T-helper 9 cell (primary cell): Measurements from ENCODE around the gene KIF26B.

Experiments used
- DNase-seq: peaks from one replicate; pipeline ENCODE4 v3.0.0-alpha.2; 2020

KIF26B gene

DNA sequence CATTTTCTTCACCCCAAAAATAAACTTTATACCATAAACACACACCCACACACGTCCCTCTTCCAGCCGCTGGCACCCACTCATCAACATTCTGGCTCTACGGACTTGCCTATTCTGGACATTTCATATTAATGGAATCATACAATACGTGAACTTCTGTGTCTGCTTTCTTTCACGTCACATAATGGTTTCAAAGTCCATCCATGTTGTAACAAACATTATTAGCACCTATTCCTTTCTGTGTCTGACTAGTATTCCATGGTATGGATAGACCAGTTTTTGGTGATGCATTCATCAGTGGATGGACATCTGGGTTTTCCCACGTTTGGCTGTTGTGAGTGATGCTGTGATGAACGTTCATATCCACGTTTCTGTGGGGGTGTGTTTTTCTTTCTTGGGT is 323.2 kb downstream of the KIF26B start:
- DNase-seq, result no peak

DNA sequence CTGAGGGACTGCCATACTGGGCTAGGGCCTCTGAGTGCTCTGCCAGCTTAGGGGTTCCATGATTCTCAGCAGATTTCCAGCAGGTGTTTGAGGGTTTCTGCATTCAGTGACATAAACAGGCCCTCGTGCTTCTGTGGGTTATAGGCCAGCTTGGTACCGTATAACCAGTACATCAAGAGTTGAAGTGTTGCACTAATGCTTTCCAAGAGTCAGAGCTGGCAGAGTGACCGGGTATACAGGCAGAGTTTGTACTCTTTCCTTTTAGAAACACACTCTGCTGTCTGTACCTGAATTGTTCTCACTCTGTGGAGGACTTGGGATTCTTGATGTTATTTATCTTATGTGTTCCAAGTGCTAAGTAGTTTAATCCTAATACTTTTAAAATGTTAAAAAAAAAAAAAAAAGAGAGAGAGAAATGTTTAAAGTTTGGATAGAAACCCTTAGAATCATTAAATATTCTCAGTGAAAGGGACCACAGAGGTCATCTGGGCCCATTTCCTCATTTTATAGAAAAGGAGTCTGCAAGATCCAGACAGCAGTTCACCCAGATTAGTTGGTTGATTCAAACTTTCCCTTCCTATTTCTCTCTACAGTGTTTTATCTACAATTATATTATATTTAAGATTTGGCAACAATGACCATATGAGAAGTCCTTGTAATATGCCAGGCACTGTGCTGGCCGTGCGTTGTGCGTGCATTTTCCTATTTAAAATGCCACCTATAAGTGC is 325.8 kb downstream of the KIF26B start:
- DNase-seq, result no peak

DNA sequence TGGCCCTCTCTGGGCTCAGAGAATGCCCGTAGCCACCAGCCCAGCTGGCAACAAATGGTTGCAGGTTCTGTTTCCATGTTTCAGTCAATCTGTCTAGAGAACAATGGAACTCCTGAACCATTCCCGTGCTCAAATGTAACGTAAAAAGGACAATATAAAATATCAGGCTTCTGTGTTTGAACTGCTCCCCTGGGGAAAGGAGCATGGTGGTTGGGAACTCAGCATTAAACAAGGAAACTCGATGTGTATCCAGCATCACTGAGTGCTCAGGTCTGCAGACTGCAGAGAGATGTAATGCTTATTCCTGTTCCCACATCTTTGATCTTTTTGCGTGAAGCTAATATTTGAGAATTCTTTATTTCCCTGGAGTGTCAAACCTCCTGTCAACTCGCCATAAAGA is 326.5 kb downstream of the KIF26B start:
- DNase-seq, result no peak

DNA sequence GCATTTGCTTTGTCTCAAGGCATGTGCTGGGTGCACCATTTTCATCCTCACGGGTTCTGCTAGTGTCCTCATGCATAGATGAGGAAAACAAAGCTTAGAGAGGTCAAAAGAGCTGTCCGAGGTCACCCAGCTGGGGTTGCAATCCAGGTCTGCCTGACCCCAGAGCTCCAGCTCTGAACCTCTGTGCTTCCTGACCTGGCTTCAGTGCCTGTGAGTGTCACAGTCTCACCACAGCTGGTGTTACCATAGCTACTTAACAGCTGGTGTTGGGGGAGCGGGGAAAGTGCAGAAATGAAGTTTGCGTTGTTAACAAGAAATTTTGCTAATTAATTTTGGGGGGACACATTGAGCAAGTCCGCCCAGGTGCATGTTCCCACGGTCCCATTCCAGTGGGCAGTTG is 328.5 kb downstream of the KIF26B start:
- DNase-seq, result no peak

DNA sequence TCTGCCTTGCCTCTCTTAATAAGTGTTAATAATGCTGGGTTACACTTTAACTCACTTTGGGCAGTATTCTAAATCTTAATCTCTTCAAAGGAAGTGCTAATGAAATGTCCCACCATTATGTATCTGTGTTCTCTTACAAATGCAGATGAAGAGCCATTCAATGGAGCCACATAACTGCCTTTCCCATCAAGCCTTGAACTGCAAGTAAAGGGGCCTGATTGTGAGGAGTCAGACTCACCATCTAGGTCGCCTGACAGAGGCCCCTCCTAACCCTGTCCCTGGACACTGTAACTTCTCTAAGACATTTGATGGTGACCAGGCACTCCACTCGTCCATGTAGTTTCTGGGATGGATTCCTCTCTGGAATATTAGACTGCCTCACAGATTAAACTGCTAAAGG is 329.4 kb downstream of the KIF26B start:
- no peak for DNase-seq

DNA sequence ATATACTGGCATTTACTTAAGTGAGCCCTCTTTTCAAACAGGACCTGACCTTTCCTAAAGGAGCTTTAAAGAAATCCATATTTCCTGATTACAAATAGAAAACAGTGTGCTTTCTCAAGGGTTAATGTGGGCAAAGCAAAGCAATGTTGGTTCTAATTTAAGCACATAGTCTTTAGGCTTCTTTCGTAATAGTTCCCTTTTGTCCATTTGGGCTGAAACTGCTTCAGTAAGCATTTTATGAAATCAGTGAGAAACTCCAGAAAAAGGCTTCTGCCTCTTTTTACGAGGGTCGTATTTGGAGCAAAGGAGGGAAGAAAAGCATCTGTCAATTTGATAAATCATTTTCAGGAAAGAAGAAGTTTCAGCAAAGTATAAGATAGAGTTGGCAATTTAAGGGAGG is 331.2 kb downstream of the KIF26B start:
- no peak for DNase-seq

DNA sequence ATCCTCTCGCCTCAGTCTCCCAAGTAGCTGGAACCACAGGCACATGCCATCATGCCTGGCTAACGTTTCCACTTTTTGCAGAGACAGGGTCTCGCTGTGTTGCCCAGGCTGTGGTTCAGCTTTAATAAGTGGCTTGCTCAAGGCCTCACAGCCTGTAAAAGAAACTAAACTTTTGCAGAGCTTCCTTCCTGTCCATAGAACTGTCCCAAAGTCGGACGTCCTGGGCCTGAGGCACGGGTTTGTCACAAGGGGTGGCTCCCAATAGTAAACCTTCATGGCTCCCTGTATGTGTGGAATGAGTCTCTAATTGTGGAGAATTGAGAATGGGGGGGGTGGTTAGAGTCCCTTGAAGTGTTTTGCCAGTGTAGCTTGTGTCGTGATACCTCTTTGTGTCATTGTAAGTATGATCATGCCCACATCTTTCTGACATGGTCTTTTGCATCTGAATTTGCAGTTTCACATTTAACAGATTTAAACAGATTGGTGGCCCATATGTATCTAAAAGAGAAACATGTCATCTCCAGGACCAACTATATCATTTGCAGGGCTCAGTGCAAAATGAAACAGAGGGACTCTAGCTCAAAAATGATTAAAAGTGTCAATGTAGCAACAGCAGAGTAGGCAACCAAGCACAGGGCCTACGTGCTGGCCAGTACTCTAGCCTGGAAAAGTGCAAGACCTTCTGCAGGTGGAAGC is 332.1 kb downstream of the KIF26B start:
- no peak for DNase-seq

DNA sequence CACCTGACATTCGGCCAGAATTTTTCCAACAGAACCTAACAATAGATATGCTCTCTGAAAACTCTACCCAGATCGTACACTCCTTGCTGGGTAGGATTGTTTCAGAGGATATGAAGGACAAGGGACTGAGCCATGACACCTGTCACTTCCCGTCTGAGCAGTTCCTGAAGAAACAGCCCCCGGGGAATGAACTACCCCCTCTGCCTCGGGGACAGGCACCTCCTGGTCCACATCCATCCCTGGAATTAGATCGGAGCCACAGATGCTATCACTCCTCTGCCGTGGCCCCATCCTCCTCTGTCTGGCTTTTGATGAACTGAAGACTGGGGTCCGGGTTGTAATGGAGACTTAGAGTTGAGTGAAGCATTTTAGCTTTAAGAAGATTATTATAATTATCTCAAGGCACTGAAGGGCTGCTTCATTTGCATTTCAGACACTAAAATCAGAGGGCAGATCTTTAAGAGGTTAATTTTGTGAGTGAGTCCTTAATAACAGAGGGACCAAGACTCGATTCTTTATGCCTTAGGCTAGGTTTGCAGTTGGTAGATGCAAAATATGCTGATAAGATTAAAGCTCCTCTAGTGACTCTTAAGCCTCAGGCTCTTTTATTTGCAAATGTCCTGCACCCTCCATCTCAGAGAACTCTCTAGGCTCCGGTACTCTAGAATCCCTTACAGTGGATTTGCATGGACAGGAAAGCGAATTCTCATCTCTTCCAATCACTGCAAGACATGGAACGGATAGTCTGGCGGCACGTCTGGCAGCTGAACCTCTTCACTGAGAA is 333.8 kb downstream of the KIF26B start:
- DNase-seq, result no peak

DNA sequence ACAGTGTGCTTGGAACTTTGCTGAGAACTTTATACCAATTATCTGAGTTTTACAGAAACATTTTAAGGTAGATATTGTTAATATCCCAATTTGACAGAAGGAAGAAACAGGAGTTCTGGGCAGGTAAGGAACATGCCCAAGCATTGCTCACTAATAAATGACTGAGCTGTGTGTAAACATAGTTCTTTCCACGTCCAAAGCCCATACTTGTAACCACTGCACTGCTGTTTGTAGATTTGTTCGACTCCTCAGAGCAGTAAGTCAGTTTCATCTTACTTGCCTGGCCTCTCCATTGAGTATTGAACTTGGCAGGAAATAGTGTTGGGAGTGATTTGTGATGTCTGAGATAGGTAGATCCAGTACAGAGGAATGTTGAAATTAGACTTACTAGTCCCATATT is 335.1 kb downstream of the KIF26B start:
- DNase-seq, result no peak

DNA sequence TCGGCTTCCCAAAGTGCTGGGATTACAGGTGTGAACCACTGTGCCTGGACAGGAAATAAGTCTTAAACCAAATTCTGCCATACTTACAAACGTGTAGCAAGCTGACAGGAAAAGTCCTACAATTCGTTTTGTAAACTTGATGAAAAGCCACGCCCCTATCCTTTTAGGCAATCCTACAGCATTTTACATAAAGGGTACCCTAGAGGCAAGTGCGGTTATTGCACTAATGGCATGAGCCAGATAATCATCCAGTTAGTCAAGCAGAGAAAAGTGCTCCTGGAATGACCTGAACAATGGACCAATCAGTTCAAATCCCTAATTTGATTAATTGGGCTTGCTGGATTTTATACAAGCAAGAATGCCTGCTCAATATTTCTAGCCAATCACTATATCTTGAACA is 338.2 kb downstream of the KIF26B start:
- DNase-seq, result no peak

DNA sequence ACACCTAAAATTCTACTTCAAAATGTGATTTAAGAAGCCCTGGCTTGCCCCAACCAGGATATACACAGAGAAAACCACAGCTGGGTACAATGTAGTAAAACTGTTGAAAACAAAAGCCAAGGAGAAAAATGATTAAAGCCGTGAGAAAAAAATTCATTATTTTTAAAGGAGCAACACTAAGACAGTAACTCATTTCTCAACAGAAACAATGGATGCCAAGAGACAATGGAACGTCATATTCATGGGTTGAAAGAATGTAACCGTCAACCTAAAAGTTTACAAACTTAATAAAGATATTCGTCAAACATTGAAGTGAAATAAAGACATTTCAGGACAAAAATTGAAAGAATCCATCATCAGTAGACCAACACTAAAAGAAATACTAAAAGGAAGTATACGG is 340.9 kb downstream of the KIF26B start:
- no peak for DNase-seq

DNA sequence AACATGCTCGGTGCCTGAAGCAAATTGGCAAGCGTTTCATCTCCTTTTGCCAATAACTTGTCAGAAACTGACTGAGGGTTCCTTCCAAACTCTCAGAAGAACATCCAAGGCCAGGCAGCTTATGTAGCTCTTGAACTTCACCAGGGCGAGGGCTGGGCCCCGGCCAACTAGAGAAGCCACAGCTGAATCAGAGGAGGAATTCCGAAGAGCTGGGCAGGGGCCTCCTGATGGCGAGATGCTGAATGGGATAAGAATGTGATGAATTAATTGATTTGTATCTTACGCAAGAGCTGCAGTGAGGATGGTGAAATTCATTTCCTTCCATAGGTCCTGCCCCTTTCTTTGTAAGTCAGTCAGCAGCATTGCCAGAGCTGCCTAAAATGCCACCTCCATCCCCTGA is 345.8 kb downstream of the KIF26B start:
- DNase-seq, result no peak

DNA sequence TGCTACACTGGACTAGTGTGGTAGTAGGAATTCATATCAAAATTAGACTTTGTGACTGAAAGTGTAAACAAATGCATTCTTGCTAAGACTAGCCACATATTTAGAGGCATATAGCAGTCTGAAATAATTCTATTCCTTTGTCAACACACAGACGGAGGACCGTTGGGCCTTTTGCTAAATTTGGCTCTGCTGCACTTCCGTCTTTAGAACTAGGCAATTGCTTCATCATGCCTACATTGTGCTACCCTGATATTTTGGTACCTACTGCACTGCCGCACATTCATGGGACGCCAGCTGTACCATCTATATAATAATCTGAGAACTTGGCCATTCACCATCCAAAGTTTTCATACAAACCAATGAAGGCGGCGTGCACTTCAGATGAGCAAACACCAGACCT is 346.8 kb downstream of the KIF26B start:
- no peak for DNase-seq

DNA sequence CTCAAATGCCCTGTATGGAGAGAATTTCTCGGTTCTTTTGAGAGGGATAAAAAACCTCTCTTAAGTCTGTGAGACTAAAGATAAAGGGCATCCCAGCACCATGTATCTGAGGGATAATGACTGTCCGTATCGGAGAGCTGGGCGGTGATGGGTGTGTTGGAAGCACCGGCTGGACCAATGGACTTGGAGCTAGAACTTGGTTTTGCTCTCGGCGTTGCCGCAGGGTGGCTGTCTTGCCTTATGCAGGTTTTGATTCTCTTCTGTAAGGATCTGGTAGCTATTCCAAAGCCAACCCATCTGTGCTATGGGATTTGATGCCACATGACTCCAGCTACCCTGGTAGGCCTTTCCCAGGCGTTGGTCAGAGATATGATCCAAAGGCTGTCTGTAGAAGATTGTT is 348.8 kb downstream of the KIF26B start:
- no peak for DNase-seq

DNA sequence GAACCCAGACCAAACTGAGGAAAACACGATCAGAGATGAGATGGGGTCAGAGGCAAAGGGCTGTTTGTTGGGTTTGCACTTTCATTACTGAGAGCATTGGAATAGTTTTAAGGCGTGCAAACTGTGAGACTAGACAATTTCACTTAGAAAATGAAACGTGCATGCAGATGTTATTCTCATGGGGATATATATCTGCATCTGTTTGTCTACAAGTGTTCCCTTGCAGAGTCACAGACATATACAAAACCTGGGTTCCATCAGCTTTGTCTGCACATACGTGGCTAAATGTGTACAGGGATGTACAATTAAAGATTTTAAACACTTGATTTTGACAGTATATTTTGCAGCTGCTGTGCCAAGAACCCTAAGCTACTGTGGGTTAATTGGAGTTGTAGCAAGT is 355.4 kb downstream of the KIF26B start:
- no peak for DNase-seq

DNA sequence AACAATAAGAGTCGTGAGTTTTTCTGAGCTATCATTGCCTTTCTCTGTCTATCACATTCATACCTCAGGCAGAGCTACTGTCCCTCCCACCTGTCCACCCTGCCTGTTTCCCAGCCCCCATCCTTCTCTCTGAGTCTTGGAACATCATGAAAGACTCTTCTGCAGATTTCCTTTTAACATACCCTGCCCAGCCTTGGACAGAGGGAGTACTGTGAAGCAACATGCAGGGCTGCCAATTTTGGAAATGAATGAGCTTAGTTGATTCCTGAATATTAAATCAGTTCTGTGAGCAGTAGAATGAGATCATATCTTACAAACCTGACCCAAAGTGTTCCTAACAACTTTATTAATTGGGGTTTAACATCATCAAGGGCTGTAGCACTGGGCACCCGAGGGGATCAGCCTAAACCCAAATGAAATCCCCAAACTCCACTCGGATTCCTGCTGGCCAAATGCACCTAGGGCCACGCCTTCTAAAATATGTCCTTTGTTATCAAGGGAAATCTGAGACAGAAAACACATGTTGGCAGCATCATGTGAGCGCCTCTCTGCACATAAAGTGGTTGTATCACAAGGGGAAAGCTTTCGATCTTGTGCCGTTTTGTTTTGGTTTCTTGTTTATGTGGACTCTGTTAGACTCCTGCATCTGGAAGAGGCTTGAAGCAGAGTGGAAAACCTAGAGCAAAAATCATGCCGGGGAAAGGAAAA is 357.6 kb downstream of the KIF26B start:
- DNase-seq, result no peak

DNA sequence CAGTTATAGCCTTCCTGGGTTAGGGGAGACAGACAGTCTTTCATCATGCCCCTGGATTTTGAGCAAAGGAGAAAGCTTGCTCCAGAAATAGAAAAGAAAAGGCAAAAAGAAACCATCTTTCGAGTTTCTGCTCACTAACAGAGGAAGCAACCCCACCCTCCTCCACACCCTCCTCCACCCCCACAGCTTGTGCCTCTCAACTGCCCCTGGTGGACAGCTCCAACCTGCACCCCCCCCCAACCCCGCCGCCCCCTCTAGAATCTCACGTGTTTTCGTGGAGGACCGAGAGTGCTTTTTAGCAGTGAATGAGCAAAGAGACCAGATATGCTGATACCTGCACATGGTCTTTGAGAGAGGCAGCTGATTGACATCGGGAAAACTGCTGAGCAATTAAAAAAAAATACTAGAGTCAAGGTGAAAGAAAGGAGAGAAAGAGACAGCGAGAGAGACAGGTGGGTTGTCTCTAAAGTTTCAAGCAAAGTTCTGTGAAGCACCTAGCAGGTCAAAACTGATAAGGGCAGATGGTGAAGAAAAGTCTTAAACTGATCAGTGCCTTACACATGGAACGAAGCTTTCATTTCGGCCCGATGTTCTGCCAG is 358.3 kb downstream of the KIF26B start:
- no peak for DNase-seq

DNA sequence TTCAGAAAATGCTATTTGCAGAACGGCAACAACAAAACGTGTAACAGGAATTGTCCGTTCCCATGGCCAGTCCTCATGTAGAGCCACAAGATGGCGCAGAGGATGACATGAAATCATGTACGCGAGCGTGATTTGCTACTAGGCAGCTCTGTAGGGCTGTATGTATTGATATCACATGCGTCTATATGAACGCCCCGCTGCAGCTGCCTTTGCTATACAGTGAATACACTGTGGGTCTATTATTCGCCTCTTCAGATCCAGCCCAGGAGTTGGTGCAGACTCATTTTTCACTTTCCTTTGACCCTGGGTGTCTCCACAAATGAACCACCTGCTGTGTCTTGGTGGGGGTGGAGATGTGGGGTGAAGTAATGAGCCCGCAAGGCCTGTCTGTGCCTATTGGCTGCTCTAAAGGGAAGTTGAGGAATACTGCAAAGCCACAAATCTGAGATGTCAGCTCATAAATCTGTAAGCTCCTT is 361.5 kb downstream of the KIF26B start:
- no peak for DNase-seq

DNA sequence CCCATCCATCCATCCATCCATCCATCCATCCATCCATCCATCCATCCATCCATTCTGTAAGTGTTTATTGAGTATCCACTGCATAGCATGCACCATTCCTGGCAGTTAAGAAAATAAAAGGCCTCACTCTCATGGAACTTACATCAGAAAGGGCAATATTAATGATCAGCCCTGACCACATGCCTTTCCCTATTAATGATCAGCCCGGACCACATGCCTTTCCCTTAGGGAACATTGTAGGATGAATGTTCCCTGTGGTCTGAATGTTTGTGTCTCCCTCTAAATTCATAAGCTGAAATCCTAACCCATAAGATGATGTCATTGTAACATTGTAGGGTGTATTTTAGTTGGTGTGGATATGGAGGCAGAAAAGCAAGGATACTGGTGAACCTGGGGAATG is 365.8 kb downstream of the KIF26B start:
- DNase-seq, result no peak

DNA sequence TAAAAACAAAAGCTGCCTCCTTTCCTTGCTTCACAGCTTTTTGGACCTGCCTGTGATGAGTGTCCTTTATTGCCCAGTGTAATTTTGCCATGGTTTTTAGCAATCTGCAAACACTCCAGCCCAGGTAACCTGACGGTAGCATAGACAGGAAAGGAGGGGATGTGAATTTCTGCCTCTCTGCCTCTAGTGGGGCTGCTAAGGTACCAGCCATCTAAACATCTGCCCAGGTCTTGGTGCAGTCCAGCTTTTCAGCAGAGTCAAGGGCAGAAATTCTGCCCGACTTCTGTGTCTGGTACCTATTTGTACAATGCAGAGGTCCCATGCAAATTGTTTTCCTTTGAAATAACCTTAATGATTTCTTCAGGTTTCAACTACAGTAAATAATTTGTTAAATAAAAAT is 371.4 kb downstream of the KIF26B start:
- DNase-seq, result no peak

DNA sequence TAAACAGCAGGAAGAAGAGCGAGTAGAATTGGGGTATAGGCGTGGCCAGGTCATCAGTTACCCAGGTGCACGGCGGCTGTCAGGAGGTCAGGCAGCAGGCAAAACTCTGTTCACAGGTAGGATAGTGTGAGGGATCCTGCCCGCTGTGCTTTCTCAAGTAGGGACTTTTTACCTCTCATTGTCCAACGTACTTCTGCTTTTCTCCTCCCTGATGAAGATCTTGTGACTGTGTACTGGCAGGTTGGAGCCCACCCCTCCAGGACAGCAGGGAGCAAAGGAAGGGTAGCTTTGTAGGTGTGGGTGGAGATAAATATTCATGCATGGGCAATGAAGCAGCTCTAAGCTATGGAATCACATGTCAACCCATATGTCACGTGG is 373.5 kb downstream of the KIF26B start:
- DNase-seq, result no peak

DNA sequence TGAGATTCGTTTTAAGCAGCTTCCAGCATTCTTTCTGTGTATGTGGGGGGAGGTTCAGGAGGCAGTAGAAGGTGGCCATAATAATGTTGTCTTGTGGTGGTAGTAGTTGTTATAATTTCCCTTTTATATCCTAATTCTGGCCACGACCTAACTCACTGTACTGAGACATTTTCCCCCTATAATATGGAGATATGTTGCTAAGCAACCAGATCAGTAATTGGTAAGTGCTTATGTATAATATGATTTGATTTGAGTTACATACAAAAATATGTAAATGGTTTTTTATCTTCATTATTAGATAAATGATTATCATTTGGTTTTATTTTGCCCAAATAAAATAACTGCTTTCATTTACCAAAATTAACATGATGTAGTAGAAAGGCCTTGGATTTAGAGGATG is 376.2 kb downstream of the KIF26B start:
- no peak for DNase-seq

DNA sequence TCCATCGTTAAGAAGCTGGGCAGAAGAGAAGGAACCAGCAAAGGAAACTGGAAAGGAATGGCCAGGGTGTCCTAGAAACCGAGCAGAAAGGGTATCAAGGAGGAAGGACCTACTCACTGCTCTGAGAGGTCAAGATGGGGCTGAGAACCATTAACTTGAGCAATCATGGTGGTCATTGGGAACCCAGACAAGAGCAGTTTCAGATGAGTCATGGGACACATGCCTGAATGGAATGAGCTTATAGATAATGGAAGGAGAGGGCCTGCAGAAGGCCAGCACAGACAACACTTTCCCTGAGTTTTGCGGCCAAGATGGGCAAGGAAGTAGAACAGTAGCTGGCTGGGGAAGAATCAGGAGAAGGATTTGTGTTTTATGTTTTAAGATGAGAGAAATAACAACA is 383.2 kb downstream of the KIF26B start:
- DNase-seq, result no peak
